NB4 (cell line): ENCODE data around the gene ADAMTS7.

Experiments used
- MYC ChIP-seq: IDR thresholded peaks from 2 replicates; pipeline ENCODE4 v1.6.1; 2011; ENCODE audit warnings: low read depth, low read length
- POLR2A ChIP-seq: IDR thresholded peaks from 2 replicates; pipeline ENCODE4 v1.6.1; 2011; ENCODE audit warnings: mild to moderate bottlenecking; ENCODE audit not compliant: insufficient read length; ENCODE audit errors: extremely low read depth
- TF ChIP-seq, protein P1 (sequence below): IDR thresholded peaks from one replicate; pipeline ENCODE4 v1.5.1; 2012; ENCODE audit warnings: low read depth, low read length

DNA sequence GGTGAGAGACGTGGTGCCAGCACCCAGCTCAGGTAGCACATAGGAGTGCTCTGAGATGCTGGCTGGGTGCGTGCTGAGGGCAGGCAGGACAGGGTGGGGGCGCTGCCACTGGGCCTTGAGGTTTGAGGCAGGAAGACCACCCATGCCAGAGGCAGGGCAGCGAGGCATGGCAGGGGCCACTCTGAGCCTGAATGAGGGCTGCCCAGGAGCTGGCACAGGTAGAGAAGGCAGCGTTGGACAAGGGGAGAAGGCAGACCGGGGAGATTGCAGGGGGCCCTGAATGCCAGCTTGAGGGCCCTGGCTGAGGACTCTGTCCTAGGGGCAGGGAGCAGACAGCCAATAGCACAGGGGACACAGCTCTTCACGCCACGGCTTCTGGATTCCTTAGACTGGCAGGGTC, 50.2 kb downstream of the ADAMTS7 start:
- TF ChIP-seq POLR2A (no peak), MYC (no peak)
- TF ChIP-seq, protein P1, sequence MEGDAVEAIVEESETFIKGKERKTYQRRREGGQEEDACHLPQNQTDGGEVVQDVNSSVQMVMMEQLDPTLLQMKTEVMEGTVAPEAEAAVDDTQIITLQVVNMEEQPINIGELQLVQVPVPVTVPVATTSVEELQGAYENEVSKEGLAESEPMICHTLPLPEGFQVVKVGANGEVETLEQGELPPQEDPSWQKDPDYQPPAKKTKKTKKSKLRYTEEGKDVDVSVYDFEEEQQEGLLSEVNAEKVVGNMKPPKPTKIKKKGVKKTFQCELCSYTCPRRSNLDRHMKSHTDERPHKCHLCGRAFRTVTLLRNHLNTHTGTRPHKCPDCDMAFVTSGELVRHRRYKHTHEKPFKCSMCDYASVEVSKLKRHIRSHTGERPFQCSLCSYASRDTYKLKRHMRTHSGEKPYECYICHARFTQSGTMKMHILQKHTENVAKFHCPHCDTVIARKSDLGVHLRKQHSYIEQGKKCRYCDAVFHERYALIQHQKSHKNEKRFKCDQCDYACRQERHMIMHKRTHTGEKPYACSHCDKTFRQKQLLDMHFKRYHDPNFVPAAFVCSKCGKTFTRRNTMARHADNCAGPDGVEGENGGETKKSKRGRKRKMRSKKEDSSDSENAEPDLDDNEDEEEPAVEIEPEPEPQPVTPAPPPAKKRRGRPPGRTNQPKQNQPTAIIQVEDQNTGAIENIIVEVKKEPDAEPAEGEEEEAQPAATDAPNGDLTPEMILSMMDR = no peak
